Neural progenitor cell (in vitro differentiated cells): Measurements from ENCODE around the gene CDC14A. TPM values are rescaled to one million over a fixed set of nuclear protein-coding genes. Genes with fewer than 3 reads are reported as not detected.
A peak's percentile ranks its signal among the peaks of the same experiment; 100 is the strongest.
"Not testable (repeated sequence)": the region's sequence is repeated elsewhere in the genome, so short reads cannot be mapped to it uniquely, and the experiment has no call there.

Source experiments
- DNase-seq: peaks from one replicate; pipeline ENCODE4 v3.0.0-alpha.2; 2016; ENCODE audit warnings: low spot score
- H2AFZ ChIP-seq: fragments of 200-600 bp; sonication (generic); replicated peaks from 2 replicates; pipeline ENCODE4 v1.6.1; 2016; ENCODE audit warnings: antibody characterized with exemption
- H3F3A ChIP-seq: fragments of 200-600 bp; sonication (generic); 2 replicates; pipeline ENCODE4 v1.6.1; 2016; ENCODE audit warnings: antibody characterized with exemption, low read depth
- H3K27ac ChIP-seq: fragments of 200-600 bp; sonication (generic); 2 replicates; pipeline ENCODE4 v1.5.1; 2016; ENCODE audit warnings: mild to moderate bottlenecking
- H3K27me3 ChIP-seq: fragments of 200-600 bp; sonication (generic); 2 replicates; pipeline ENCODE4 v1.6.1; 2016; ENCODE audit warnings: mild to moderate bottlenecking, moderate library complexity
- H3K36me3 ChIP-seq: fragments of 200-600 bp; sonication (generic); 2 replicates; pipeline ENCODE4 v1.5.1; 2016
- H3K4me1 ChIP-seq: fragments of 200-600 bp; sonication (generic); 2 replicates; pipeline ENCODE4 v1.6.1; 2016; ENCODE audit warnings: mixed run types
- H3K4me2 ChIP-seq: fragments of 200-600 bp; sonication (generic); 2 replicates; pipeline ENCODE4 v1.6.1; 2016
- H3K4me3 ChIP-seq: fragments of 200-600 bp; sonication (generic); 2 replicates; pipeline ENCODE4 v1.5.1; 2016
- H3K79me2 ChIP-seq: fragments of 200-600 bp; sonication (generic); 2 replicates; pipeline ENCODE4 v1.6.1; 2016; ENCODE audit warnings: low read depth
- H3K9ac ChIP-seq: fragments of 200-600 bp; sonication (generic); 2 replicates; pipeline ENCODE4 v1.6.1; 2016
- H3K9me3 ChIP-seq: fragments of 200-600 bp; sonication (generic); 2 replicates; pipeline ENCODE4 v1.5.1; 2016; ENCODE audit warnings: low read depth
- H4K20me1 ChIP-seq: fragments of 200-600 bp; sonication (generic); 2 replicates; pipeline ENCODE4 v1.6.1; 2016; ENCODE audit warnings: low read depth
- H3K27ac Mint-ChIP-seq: 3 replicates; pipeline ENCODE4 v1.8.0; 2021; ENCODE audit warnings: mixed read lengths
- H3K27me3 Mint-ChIP-seq: 2 replicates; pipeline ENCODE4 v1.8.0; 2022; ENCODE audit warnings: low read depth, mild to moderate bottlenecking, inconsistent platforms, moderate library complexity, mixed read lengths; ENCODE audit not compliant: insufficient read depth
- H3K36me3 Mint-ChIP-seq: 3 replicates; pipeline ENCODE4 v1.8.0; 2021; ENCODE audit warnings: mixed read lengths
- H3K4me1 Mint-ChIP-seq: 3 replicates; pipeline ENCODE4 v1.8.0; 2021; ENCODE audit warnings: mixed read lengths
- H3K4me3 Mint-ChIP-seq: 3 replicates; pipeline ENCODE4 v1.8.0; 2021; ENCODE audit warnings: mild to moderate bottlenecking, moderate library complexity, mixed read lengths
- H3K9me3 Mint-ChIP-seq: 3 replicates; pipeline ENCODE4 v1.8.0; 2020; ENCODE audit warnings: mixed read lengths
- CTCF ChIP-seq: fragments of 200-600 bp; sonication (generic); IDR thresholded peaks from 2 replicates; pipeline ENCODE4 v1.5.1; 2017; ENCODE audit warnings: antibody characterized with exemption, mild to moderate bottlenecking
- EZH2 ChIP-seq: fragments of 200-600 bp; sonication (generic); IDR thresholded peaks from 2 replicates; pipeline ENCODE4 v1.6.1; 2017; ENCODE audit warnings: antibody characterized with exemption, mild to moderate bottlenecking, moderate library complexity
- EZH2phosphoT487 ChIP-seq: fragments of 200-600 bp; sonication (generic); IDR thresholded peaks from 2 replicates; pipeline ENCODE4 v1.6.1; 2017; ENCODE audit warnings: antibody characterized with exemption
- total RNA-seq: library from RNA; depleted of rRNA; stranded (reverse); fragments of >200 nt; gene quantifications from 2 replicates; pipeline ENCODE4 v1.2.3, GENCODE V29; 2015; ENCODE audit warnings: low replicate concordance

CDC14A gene
- total RNA-seq, 1 donor from 2014 or later = 37.0 TPM

GRCh38 chr1:100322436-100323211 is 29.7 kb upstream of the CDC14A start:
- Mint-ChIP-seq H3K27ac (no peak overlapping the region), H3K4me3 (no peak overlapping the region), H3K9me3 (no peaks in the 10 kb centered on the region), H3K27me3 (no peaks in the 10 kb centered on the region), H3K36me3 (no peaks in the 10 kb centered on the region), H3K4me1 (peaks cover 3% of the 10 kb centered on the region)
- H3K9me3 ChIP-seq = no peaks in the 10 kb centered on the region
- H3F3A ChIP-seq = no peaks in the 10 kb centered on the region
- H3K27ac ChIP-seq = no peak overlapping the region
- no peak for DNase-seq
- no peaks in the 10 kb centered on the region for H3K79me2 ChIP-seq
- H2AFZ ChIP-seq = no peak overlapping the region
- H3K9ac ChIP-seq = no peak overlapping the region
- H3K27me3 ChIP-seq = no peaks in the 10 kb centered on the region
- TF ChIP-seq CTCF = no peak
- no peak for TF ChIP-seq EZH2
- no peak for TF ChIP-seq EZH2phosphoT487
- no peak overlapping the region for H3K4me3 ChIP-seq
- H4K20me1 ChIP-seq = no peaks in the 10 kb centered on the region
- no peaks in the 10 kb centered on the region for H3K4me1 ChIP-seq
- H3K36me3 ChIP-seq = no peaks in the 10 kb centered on the region
- no peak overlapping the region for H3K4me2 ChIP-seq

GRCh38 chr1:100323419-100324106 is 28.7 kb upstream of the CDC14A start:
- H3K9me3 ChIP-seq = no peaks in the 10 kb centered on the region
- no peak for DNase-seq
- no peaks in the 10 kb centered on the region for H4K20me1 ChIP-seq
- H3K4me1 Mint-ChIP-seq = peaks cover 3% of the 10 kb centered on the region
- no peak for TF ChIP-seq EZH2phosphoT487
- TF ChIP-seq CTCF = no peak
- TF ChIP-seq EZH2 = no peak
- H3K27ac ChIP-seq = no peak overlapping the region
- no peak overlapping the region for H3K4me2 ChIP-seq
- no peaks in the 10 kb centered on the region for H3K79me2 ChIP-seq
- no peak overlapping the region for H2AFZ ChIP-seq
- no peak overlapping the region for H3K4me3 Mint-ChIP-seq
- H3K9ac ChIP-seq = no peak overlapping the region
- no peaks in the 10 kb centered on the region for H3K36me3 Mint-ChIP-seq
- H3K4me3 ChIP-seq = no peak overlapping the region
- H3F3A ChIP-seq = no peaks in the 10 kb centered on the region
- no peaks in the 10 kb centered on the region for H3K9me3 Mint-ChIP-seq
- no peak overlapping the region for H3K27ac Mint-ChIP-seq
- H3K27me3 Mint-ChIP-seq = no peaks in the 10 kb centered on the region
- H3K4me1 ChIP-seq = no peaks in the 10 kb centered on the region
- no peaks in the 10 kb centered on the region for H3K36me3 ChIP-seq
- H3K27me3 ChIP-seq = no peaks in the 10 kb centered on the region

GRCh38 chr1:100325415-100326324 is 26.6 kb upstream of the CDC14A start:
- DNase-seq = no peak
- H3K4me2 ChIP-seq = no peak overlapping the region
- H3K9ac ChIP-seq = no peak overlapping the region
- Mint-ChIP-seq H3K27me3 (no peaks in the 10 kb centered on the region), H3K4me1 (peaks cover 2% of the 10 kb centered on the region), H3K27ac (no peak overlapping the region), H3K9me3 (no peaks in the 10 kb centered on the region), H3K4me3 (no peak overlapping the region), H3K36me3 (no peaks in the 10 kb centered on the region)
- H2AFZ ChIP-seq = peak overlapping the region; percentile 65
- TF ChIP-seq EZH2 (no peak), EZH2phosphoT487 (no peak), CTCF (no peak)
- H3K4me1 ChIP-seq = no peaks in the 10 kb centered on the region
- no peaks in the 10 kb centered on the region for H3K9me3 ChIP-seq
- no peaks in the 10 kb centered on the region for H3K79me2 ChIP-seq
- H3K36me3 ChIP-seq = no peaks in the 10 kb centered on the region
- H3F3A ChIP-seq = no peaks in the 10 kb centered on the region
- H3K27me3 ChIP-seq = no peaks in the 10 kb centered on the region
- H4K20me1 ChIP-seq = no peaks in the 10 kb centered on the region
- H3K4me3 ChIP-seq = no peak overlapping the region
- no peak overlapping the region for H3K27ac ChIP-seq

GRCh38 chr1:100326325-100326670 is 26.0 kb upstream of the CDC14A start:
- not testable (repeated sequence) for H3K9me3 ChIP-seq, H3K4me1 Mint-ChIP-seq, H3K4me3 Mint-ChIP-seq, H3K9me3 Mint-ChIP-seq, H3K27ac Mint-ChIP-seq, H3K9ac ChIP-seq, H3K79me2 ChIP-seq, H3K36me3 Mint-ChIP-seq, H3K27me3 Mint-ChIP-seq, H3K27me3 ChIP-seq, DNase-seq, H3K36me3 ChIP-seq, H3K4me2 ChIP-seq, H3K4me1 ChIP-seq, H3K4me3 ChIP-seq, H3F3A ChIP-seq, H2AFZ ChIP-seq, H3K27ac ChIP-seq, H4K20me1 ChIP-seq
